GM23338 (cell line): ENCODE measurements around the gene AGFG1. TPM values are rescaled to one million over a fixed set of nuclear protein-coding genes. Genes with fewer than 3 reads are reported as not detected.

ENCODE experiments used
- ATAC-seq: fragments of 200-7000 bp; cut with Tn5 transposase; 3 replicates; pipeline ENCODE4 v1.9.1; 2020
- DNase-seq: peaks from one replicate; pipeline ENCODE4 v3.0.0-alpha.2; 2015; ENCODE audit warnings: low spot score
- H2AFZ ChIP-seq: fragments of 200-600 bp; sonication (generic); 2 replicates; pipeline ENCODE4 v1.8.0; 2016; ENCODE audit warnings: antibody characterized with exemption, mild to moderate bottlenecking, moderate library complexity
- H3F3A ChIP-seq: fragments of 200-600 bp; sonication (generic); replicated peaks from 2 replicates; pipeline ENCODE4 v1.8.0; 2017; ENCODE audit warnings: antibody characterized with exemption, mixed run types, low read depth
- H3K27ac ChIP-seq: fragments of 200-600 bp; sonication (generic); 2 replicates; pipeline ENCODE4 v1.6.1; 2016; ENCODE audit warnings: low read depth
- H3K27me3 ChIP-seq: fragments of 200-600 bp; sonication (generic); 2 replicates; pipeline ENCODE4 v1.8.0; 2016; ENCODE audit warnings: mild to moderate bottlenecking, mixed run types, moderate library complexity; ENCODE audit not compliant: insufficient read depth
- H3K36me3 ChIP-seq: fragments of 200-600 bp; sonication (generic); 2 replicates; pipeline ENCODE4 v1.8.0; 2016; ENCODE audit warnings: mild to moderate bottlenecking; ENCODE audit not compliant: insufficient read depth
- H3K4me1 ChIP-seq: fragments of 200-600 bp; sonication (generic); 2 replicates; pipeline ENCODE4 v1.8.0; 2016; ENCODE audit warnings: mild to moderate bottlenecking, moderate library complexity; ENCODE audit not compliant: insufficient read depth
- H3K4me2 ChIP-seq: fragments of 200-600 bp; sonication (generic); 2 replicates; pipeline ENCODE4 v1.7.1; 2017; ENCODE audit warnings: mixed run types
- H3K4me3 ChIP-seq: fragments of 200-600 bp; sonication (generic); 2 replicates; pipeline ENCODE4 v1.6.1; 2016; ENCODE audit warnings: mixed run types
- H3K79me2 ChIP-seq: fragments of 200-600 bp; sonication (generic); replicated peaks from 2 replicates; pipeline ENCODE4 v1.8.0; 2017; ENCODE audit warnings: mild to moderate bottlenecking; ENCODE audit not compliant: insufficient read depth
- H3K9me2 ChIP-seq: fragments of 200-600 bp; sonication (generic); 2 replicates; pipeline ENCODE4 v1.8.0; 2017; ENCODE audit not compliant: insufficient read depth
- H4K20me1 ChIP-seq: fragments of 200-600 bp; sonication (generic); replicated peaks from 2 replicates; pipeline ENCODE4 v1.8.0; 2017; ENCODE audit warnings: mild to moderate bottlenecking; ENCODE audit not compliant: insufficient read depth
- H3K27ac Mint-ChIP-seq: 2 replicates; pipeline ENCODE4 v1.8.0; 2020; ENCODE audit warnings: inconsistent platforms, mild to moderate bottlenecking, moderate library complexity, mixed read lengths
- H3K27me3 Mint-ChIP-seq: 3 replicates; pipeline ENCODE4 v1.8.0; 2022; ENCODE audit warnings: low read depth, mild to moderate bottlenecking, moderate library complexity, mixed read lengths, inconsistent platforms; ENCODE audit not compliant: insufficient read depth, poor library complexity
- H3K36me3 Mint-ChIP-seq: 3 replicates; pipeline ENCODE4 v1.8.0; 2021; ENCODE audit warnings: low read depth, mild to moderate bottlenecking, inconsistent platforms, moderate library complexity, mixed read lengths
- H3K4me1 Mint-ChIP-seq: 3 replicates; pipeline ENCODE4 v1.8.0; 2020; ENCODE audit warnings: mild to moderate bottlenecking, inconsistent platforms, mixed read lengths
- H3K4me3 Mint-ChIP-seq: 3 replicates; pipeline ENCODE4 v1.8.0; 2021; ENCODE audit warnings: moderate library complexity, mild to moderate bottlenecking, inconsistent platforms, mixed read lengths
- H3K9me3 Mint-ChIP-seq: 3 replicates; pipeline ENCODE4 v1.8.0; 2020; ENCODE audit warnings: moderate library complexity, mild to moderate bottlenecking, inconsistent platforms, mixed read lengths
- EZH2phosphoT487 ChIP-seq: fragments of 200-600 bp; sonication (generic); IDR thresholded peaks from one replicate; pipeline ENCODE4 v1.8.1; 2018; ENCODE audit warnings: antibody characterized with exemption; ENCODE audit not compliant: unreplicated experiment
- NANOG ChIP-seq: IDR thresholded peaks from 2 replicates; pipeline ENCODE4 v1.6.1; 2016; ENCODE audit warnings: antibody characterized with exemption, borderline replicate concordance
- STAT1 ChIP-seq: IDR thresholded peaks from one replicate; pipeline ENCODE4 v1.6.1; 2016; ENCODE audit warnings: antibody characterized with exemption; ENCODE audit not compliant: unreplicated experiment
- ZNF114 ChIP-seq: fragments of 250-450 bp; sonication (Bioruptor Pico); IDR thresholded peaks from 2 replicates; pipeline ENCODE4 v1.5.0; 2020; ENCODE audit warnings: mild to moderate bottlenecking, moderate library complexity
- polyA plus RNA-seq: library from polyadenylated mRNA; unstranded; fragments of >200 nt; fragmentation: Nextera tagmentation; extraction: Ambion mirVana; gene quantifications from 2 replicates; pipeline ENCODE4 v1.2.1, GENCODE V29; 2016
- total RNA-seq: library from RNA; depleted of rRNA; stranded (reverse); fragments of >200 nt; shearing (Covaris generic); gene quantifications from 2 replicates; pipeline ENCODE4 v1.2.3, GENCODE V29; 2014
- TF ChIP-seq, protein P1 (sequence below): fragments of 250-450 bp; sonication (Bioruptor Pico); IDR thresholded peaks from 2 replicates; pipeline ENCODE4 v1.5.0; 2020; ENCODE audit warnings: mild to moderate bottlenecking, moderate library complexity
- TF ChIP-seq, protein P2 (sequence below): IDR thresholded peaks from one replicate; pipeline ENCODE4 v1.6.1; 2018; ENCODE audit warnings: antibody characterized with exemption; ENCODE audit not compliant: unreplicated experiment

The AGFG1 gene
- total and polyA plus RNA-seq, 2 experiments from 2014 or later = 14.5 to 113 TPM

DNA sequence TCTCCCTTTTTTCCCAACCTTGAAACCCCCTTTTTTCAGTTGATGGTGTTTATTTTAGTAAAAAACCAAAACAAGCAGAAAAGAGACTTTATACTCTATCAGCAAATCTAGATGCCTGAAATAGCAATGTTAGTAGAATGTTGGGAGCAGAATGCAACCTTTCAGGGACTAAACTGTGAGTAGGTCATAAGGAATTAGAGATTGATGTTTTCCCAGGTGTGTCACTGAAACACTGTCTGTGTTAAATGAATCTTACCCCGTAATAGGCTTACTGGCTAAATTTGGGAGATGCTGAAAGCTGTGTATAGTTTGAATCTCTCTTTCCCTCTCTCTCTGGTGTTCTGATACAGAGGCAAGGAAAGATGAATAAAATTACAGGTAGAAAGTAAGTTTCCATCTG lies 43.8 kb downstream of the AGFG1 start (continued):
- TF ChIP-seq, protein P1, sequence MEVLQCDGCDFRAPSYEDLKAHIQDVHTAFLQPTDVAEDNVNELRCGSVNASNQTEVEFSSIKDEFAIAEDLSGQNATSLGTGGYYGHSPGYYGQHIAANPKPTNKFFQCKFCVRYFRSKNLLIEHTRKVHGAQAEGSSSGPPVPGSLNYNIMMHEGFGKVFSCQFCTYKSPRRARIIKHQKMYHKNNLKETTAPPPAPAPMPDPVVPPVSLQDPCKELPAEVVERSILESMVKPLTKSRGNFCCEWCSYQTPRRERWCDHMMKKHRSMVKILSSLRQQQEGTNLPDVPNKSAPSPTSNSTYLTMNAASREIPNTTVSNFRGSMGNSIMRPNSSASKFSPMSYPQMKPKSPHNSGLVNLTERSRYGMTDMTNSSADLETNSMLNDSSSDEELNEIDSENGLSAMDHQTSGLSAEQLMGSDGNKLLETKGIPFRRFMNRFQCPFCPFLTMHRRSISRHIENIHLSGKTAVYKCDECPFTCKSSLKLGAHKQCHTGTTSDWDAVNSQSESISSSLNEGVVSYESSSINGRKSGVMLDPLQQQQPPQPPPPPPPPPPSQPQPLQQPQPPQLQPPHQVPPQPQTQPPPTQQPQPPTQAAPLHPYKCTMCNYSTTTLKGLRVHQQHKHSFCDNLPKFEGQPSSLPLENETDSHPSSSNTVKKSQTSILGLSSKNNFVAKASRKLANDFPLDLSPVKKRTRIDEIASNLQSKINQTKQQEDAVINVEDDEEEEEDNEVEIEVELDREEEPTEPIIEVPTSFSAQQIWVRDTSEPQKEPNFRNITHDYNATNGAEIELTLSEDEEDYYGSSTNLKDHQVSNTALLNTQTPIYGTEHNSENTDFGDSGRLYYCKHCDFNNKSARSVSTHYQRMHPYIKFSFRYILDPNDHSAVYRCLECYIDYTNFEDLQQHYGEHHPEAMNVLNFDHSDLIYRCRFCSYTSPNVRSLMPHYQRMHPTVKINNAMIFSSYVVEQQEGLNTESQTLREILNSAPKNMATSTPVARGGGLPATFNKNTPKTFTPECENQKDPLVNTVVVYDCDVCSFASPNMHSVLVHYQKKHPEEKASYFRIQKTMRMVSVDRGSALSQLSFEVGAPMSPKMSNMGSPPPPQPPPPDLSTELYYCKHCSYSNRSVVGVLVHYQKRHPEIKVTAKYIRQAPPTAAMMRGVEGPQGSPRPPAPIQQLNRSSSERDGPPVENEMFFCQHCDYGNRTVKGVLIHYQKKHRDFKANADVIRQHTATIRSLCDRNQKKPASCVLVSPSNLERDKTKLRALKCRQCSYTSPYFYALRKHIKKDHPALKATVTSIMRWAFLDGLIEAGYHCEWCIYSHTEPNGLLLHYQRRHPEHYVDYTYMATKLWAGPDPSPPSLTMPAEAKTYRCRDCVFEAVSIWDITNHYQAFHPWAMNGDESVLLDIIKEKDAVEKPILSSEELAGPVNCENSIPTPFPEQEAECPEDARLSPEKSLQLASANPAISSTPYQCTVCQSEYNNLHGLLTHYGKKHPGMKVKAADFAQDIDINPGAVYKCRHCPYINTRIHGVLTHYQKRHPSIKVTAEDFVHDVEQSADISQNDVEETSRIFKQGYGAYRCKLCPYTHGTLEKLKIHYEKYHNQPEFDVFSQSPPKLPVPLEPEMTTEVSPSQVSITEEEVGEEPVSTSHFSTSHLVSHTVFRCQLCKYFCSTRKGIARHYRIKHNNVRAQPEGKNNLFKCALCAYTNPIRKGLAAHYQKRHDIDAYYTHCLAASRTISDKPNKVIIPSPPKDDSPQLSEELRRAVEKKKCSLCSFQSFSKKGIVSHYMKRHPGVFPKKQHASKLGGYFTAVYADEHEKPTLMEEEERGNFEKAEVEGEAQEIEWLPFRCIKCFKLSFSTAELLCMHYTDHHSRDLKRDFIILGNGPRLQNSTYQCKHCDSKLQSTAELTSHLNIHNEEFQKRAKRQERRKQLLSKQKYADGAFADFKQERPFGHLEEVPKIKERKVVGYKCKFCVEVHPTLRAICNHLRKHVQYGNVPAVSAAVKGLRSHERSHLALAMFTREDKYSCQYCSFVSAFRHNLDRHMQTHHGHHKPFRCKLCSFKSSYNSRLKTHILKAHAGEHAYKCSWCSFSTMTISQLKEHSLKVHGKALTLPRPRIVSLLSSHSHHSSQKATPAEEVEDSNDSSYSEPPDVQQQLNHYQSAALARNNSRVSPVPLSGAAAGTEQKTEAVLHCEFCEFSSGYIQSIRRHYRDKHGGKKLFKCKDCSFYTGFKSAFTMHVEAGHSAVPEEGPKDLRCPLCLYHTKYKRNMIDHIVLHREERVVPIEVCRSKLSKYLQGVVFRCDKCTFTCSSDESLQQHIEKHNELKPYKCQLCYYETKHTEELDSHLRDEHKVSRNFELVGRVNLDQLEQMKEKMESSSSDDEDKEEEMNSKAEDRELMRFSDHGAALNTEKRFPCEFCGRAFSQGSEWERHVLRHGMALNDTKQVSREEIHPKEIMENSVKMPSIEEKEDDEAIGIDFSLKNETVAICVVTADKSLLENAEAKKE = no peak
- TF ChIP-seq NANOG = no peak
- TF ChIP-seq EZH2phosphoT487 = no peak

DNA sequence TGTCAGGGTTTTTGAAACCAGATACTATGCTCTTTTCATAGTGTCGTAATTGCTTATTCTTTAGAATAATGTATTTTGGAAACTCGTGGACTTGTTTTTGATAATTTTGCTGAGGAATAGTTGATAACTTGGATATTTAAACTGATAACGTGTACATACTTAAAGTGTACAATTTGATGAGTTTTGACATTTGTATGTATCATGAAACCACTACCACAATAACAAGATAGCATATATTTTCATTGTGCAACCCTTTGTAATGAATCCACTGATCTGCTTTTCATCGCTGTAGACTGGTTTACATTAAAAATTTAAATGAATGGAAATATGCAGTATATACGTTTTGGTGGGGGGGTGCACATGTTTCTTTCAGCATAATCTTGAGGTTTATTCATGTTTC lies 45.8 kb downstream of the AGFG1 start:
- Histone ChIP-seq H3F3A (no peaks in the 10 kb centered on the region), H3K4me1 (peaks cover 35% of the 10 kb centered on the region), H3K4me2 (no peak overlapping the region), H2AFZ (no peak overlapping the region), H4K20me1 (peaks cover 62% of the 10 kb centered on the region), H3K9me2 (no peaks in the 10 kb centered on the region), H3K36me3 (no peaks in the 10 kb centered on the region; the same call in 1 of the 2 replicates), H3K27ac (no peak overlapping the region), H3K27me3 (no peaks in the 10 kb centered on the region), H3K4me3 (no peak overlapping the region), H3K79me2 (peaks cover 100% of the 10 kb centered on the region)
- DNase-seq (no peak), ATAC-seq (no peak)
- H3K9me3 Mint-ChIP-seq = no peaks in the 10 kb centered on the region
- H3K27ac Mint-ChIP-seq = no peak overlapping the region
- peaks cover 42% of the 10 kb centered on the region for H3K4me1 Mint-ChIP-seq
- no peaks in the 10 kb centered on the region for H3K27me3 Mint-ChIP-seq
- no peak overlapping the region for H3K4me3 Mint-ChIP-seq
- H3K36me3 Mint-ChIP-seq = peaks cover 12% of the 10 kb centered on the region; the same call in 2 of the 3 replicates
- TF ChIP-seq STAT1 (no peak), ZNF114 (no peak)
- TF ChIP-seq, protein P1 = no peak
- TF ChIP-seq, protein P2, sequence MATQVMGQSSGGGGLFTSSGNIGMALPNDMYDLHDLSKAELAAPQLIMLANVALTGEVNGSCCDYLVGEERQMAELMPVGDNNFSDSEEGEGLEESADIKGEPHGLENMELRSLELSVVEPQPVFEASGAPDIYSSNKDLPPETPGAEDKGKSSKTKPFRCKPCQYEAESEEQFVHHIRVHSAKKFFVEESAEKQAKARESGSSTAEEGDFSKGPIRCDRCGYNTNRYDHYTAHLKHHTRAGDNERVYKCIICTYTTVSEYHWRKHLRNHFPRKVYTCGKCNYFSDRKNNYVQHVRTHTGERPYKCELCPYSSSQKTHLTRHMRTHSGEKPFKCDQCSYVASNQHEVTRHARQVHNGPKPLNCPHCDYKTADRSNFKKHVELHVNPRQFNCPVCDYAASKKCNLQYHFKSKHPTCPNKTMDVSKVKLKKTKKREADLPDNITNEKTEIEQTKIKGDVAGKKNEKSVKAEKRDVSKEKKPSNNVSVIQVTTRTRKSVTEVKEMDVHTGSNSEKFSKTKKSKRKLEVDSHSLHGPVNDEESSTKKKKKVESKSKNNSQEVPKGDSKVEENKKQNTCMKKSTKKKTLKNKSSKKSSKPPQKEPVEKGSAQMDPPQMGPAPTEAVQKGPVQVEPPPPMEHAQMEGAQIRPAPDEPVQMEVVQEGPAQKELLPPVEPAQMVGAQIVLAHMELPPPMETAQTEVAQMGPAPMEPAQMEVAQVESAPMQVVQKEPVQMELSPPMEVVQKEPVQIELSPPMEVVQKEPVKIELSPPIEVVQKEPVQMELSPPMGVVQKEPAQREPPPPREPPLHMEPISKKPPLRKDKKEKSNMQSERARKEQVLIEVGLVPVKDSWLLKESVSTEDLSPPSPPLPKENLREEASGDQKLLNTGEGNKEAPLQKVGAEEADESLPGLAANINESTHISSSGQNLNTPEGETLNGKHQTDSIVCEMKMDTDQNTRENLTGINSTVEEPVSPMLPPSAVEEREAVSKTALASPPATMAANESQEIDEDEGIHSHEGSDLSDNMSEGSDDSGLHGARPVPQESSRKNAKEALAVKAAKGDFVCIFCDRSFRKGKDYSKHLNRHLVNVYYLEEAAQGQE = no peak
